Mesendoderm (in vitro differentiated cells): ENCODE results near the gene MMP21. TPM values are rescaled to one million over a fixed set of nuclear protein-coding genes. Genes with fewer than 3 reads are reported as not detected.
A peak's percentile ranks its signal among the peaks of the same experiment; 100 is the strongest.

Experiments used
- DNase-seq: peaks from one replicate; pipeline ENCODE4 v3.0.0; 2013
- H2AK5ac ChIP-seq: 2 replicates; pipeline ENCODE4 v1.6.1; 2013; ENCODE audit warnings: low read length, inconsistent platforms
- H2BK120ac ChIP-seq: 2 replicates; pipeline ENCODE4 v1.6.1; 2013; ENCODE audit warnings: low read depth, mild to moderate bottlenecking, low read length, moderate library complexity, mixed read lengths
- H2BK15ac ChIP-seq: replicated peaks from 2 replicates; pipeline ENCODE4 v1.6.1; 2013; ENCODE audit warnings: low read depth, mild to moderate bottlenecking, moderate library complexity
- H2BK5ac ChIP-seq: 2 replicates; pipeline ENCODE4 v1.6.1; 2013; ENCODE audit warnings: low read length, inconsistent platforms
- H3K18ac ChIP-seq: 2 replicates; pipeline ENCODE4 v1.6.1; 2013; ENCODE audit warnings: mild to moderate bottlenecking, low read length, mixed read lengths
- H3K23ac ChIP-seq: one replicate; pipeline ENCODE4 v1.6.1; 2013; ENCODE audit warnings: low read length
- H3K27ac ChIP-seq: 2 replicates; pipeline ENCODE4 v1.5.1; 2013; ENCODE audit warnings: low read depth, mild to moderate bottlenecking, inconsistent platforms, low read length, moderate library complexity
- H3K27me3 ChIP-seq: 2 replicates; pipeline ENCODE4 v1.6.1; 2013; ENCODE audit warnings: low read length, control low read depth, mild to moderate bottlenecking, inconsistent platforms; ENCODE audit not compliant: insufficient read depth, poor library complexity
- H3K36me3 ChIP-seq: 2 replicates; pipeline ENCODE4 v1.6.1; 2013; ENCODE audit warnings: low read length, inconsistent platforms; ENCODE audit not compliant: control insufficient read depth, insufficient read depth
- H3K4ac ChIP-seq: one replicate; pipeline ENCODE4 v1.6.1; 2013; ENCODE audit warnings: low read depth, mild to moderate bottlenecking, low read length, moderate library complexity
- H3K4me1 ChIP-seq: 2 replicates; pipeline ENCODE4 v1.6.1; 2013; ENCODE audit warnings: low read depth, low read length, inconsistent platforms; ENCODE audit not compliant: control insufficient read depth
- H3K4me2 ChIP-seq: 2 replicates; pipeline ENCODE4 v1.6.1; 2013; ENCODE audit warnings: low read length
- H3K4me3 ChIP-seq: 2 replicates; pipeline ENCODE4 v1.5.1; 2013; ENCODE audit warnings: mild to moderate bottlenecking, low read length
- H3K56ac ChIP-seq: one replicate; pipeline ENCODE4 v1.6.1; 2013; ENCODE audit warnings: low read length
- H3K79me1 ChIP-seq: 2 replicates; pipeline ENCODE4 v1.6.1; 2013; ENCODE audit warnings: low read length, inconsistent platforms
- H3K79me2 ChIP-seq: 2 replicates; pipeline ENCODE4 v1.6.1; 2013; ENCODE audit warnings: mild to moderate bottlenecking, low read length; ENCODE audit not compliant: control insufficient read depth, insufficient read depth
- H3K9ac ChIP-seq: 2 replicates; pipeline ENCODE4 v1.6.1; 2013; ENCODE audit warnings: low read length, inconsistent platforms
- H4K5ac ChIP-seq: one replicate; pipeline ENCODE4 v1.6.1; 2013; ENCODE audit warnings: low read length
- H4K8ac ChIP-seq: one replicate; pipeline ENCODE4 v1.6.1; 2013; ENCODE audit warnings: low read depth, mild to moderate bottlenecking, control low read depth, low read length, moderate library complexity
- WGBS: extraction: QIAGEN DNeasy Blood & Tissue Kit; methylation state at CpG from one replicate; pipeline ENCODE4 v1.1.7; 2013; ENCODE audit warnings: low lambda C conversion rate, missing lambda C conversion rate; ENCODE audit not compliant: insufficient coverage; ENCODE audit errors: extremely low coverage; 5-methylcytosine and 5-hydroxymethylcytosine counted together
- polyA plus RNA-seq, 2 experiments: library from polyadenylated mRNA; stranded (reverse); fragments of 200-250 nt; gene quantifications; one replicate each; pipeline ENCODE4 v1.2.3, GENCODE V29; 2013

MMP21 gene
- polyA plus RNA-seq (2013, experiment 1 of 2) = not detected
- polyA plus RNA-seq (2013, experiment 2 of 2) = not detected

- no peaks in the 10 kb centered on the region for H3K4me1 ChIP-seq
- no peak within 1 kb of the TSS for H3K4ac ChIP-seq
- H3K9ac ChIP-seq = no peak within 1 kb of the TSS
- no peaks in the 10 kb centered on the region for H3K79me1 ChIP-seq
- no peak within 1 kb of the TSS for H4K8ac ChIP-seq
- no peak within 1 kb of the TSS for H4K5ac ChIP-seq
- no peak within 1 kb of the TSS for H3K4me2 ChIP-seq
- no peak within 1 kb of the TSS for H3K23ac ChIP-seq
- no peak within 1 kb of the TSS for H3K56ac ChIP-seq
- H2BK15ac ChIP-seq = no peak within 1 kb of the TSS
- no peak within 1 kb of the TSS for H3K18ac ChIP-seq
- H3K4me3 ChIP-seq = no peak within 1 kb of the TSS
- H3K27me3 ChIP-seq = no peaks in the 10 kb centered on the region
- H3K27ac ChIP-seq = no peak within 1 kb of the TSS
- no CpG with 5 or more reads among the region's 26 CpGs for WGBS
- no peak for DNase-seq
- H3K36me3 ChIP-seq = no peaks in the 10 kb centered on the region
- H2BK5ac ChIP-seq = no peak within 1 kb of the TSS
- no peak within 1 kb of the TSS for H2AK5ac ChIP-seq
- no peaks in the 10 kb centered on the region for H3K79me2 ChIP-seq
- H2BK120ac ChIP-seq = no peak within 1 kb of the TSS
Measured at GRCh38 chr10:125775491-125776106, at the start of gene MMP21. Gene MMP21 (minus strand): TSS chr10:125775821. CDS start chr10:125775821, 0 bp downstream.

- no peak overlapping the region for H3K18ac ChIP-seq
- H3K79me2 ChIP-seq = peaks cover 35% of the 10 kb centered on the region
- H3K27ac ChIP-seq = no peak overlapping the region
- peaks cover 7% of the 10 kb centered on the region for H3K36me3 ChIP-seq
- H3K9ac ChIP-seq = peak overlapping the region; percentile 94
- peaks cover 6% of the 10 kb centered on the region for H3K4me1 ChIP-seq
- H3K4me2 ChIP-seq = peak overlapping the region; percentile 17
- peaks cover 18% of the 10 kb centered on the region for H3K79me1 ChIP-seq
- no peak overlapping the region for H3K4ac ChIP-seq
- peak overlapping the region; percentile 35 for H3K23ac ChIP-seq
- no peak overlapping the region for H2BK5ac ChIP-seq
- H3K56ac ChIP-seq = peak overlapping the region; percentile 72
- no peaks in the 10 kb centered on the region for H3K27me3 ChIP-seq
- peak overlapping the region; percentile 97 for H3K4me3 ChIP-seq
- no peak overlapping the region for H4K8ac ChIP-seq
- no peak overlapping the region for H2BK15ac ChIP-seq
- H2AK5ac ChIP-seq = no peak overlapping the region
- H4K5ac ChIP-seq = no peak overlapping the region
- no peak overlapping the region for H2BK120ac ChIP-seq
- DNase-seq = peak; percentile 36
- WGBS = no CpG with 5 or more reads among the region's 1 CpG
Measured at GRCh38 chr10:125824736-125825135, 49.1 kb upstream of the MMP21 start.

GRCh38 chr10:125823663-125824251 lies 48.1 kb upstream of the MMP21 start:
- Histone ChIP-seq H3K36me3 (peaks cover 7% of the 10 kb centered on the region), H3K79me2 (peaks cover 35% of the 10 kb centered on the region), H3K4me3 (peak overlapping the region; percentile 97), H2BK5ac (no peak overlapping the region), H3K23ac (no peak overlapping the region), H3K4me1 (peaks cover 6% of the 10 kb centered on the region), H2BK120ac (no peak overlapping the region), H3K4ac (peak overlapping the region; percentile 76), H3K18ac (no peak overlapping the region), H2BK15ac (no peak overlapping the region), H4K8ac (no peak overlapping the region), H3K56ac (peak overlapping the region; percentile 98), H3K79me1 (peaks cover 18% of the 10 kb centered on the region), H3K9ac (peak overlapping the region; percentile 94), H2AK5ac (no peak overlapping the region), H3K4me2 (peak overlapping the region; percentile 17), H3K27me3 (no peaks in the 10 kb centered on the region), H4K5ac (no peak overlapping the region), H3K27ac (no peak overlapping the region)
- no CpG with 5 or more reads among the region's 20 CpGs for WGBS
- DNase-seq = no peak

- peak; percentile 91 for DNase-seq
- H3K79me1 ChIP-seq = peaks cover 14% of the 10 kb centered on the region
- H3K79me2 ChIP-seq = peaks cover 33% of the 10 kb centered on the region
- peak within 1 kb of the TSS; percentile 28 for H4K8ac ChIP-seq
- peak within 1 kb of the TSS; percentile 90 for H3K18ac ChIP-seq
- H3K27me3 ChIP-seq = no peaks in the 10 kb centered on the region
- H4K5ac ChIP-seq = peak within 1 kb of the TSS; percentile 59
- peak within 1 kb of the TSS; percentile 79 for H3K4me2 ChIP-seq
- H3K36me3 ChIP-seq = peaks cover 2% of the 10 kb centered on the region
- peak within 1 kb of the TSS; percentile 10 for H2BK120ac ChIP-seq
- H2BK15ac ChIP-seq = no peak within 1 kb of the TSS
- no peak within 1 kb of the TSS for H2AK5ac ChIP-seq
- peaks cover 6% of the 10 kb centered on the region for H3K4me1 ChIP-seq
- H3K4ac ChIP-seq = peak within 1 kb of the TSS; percentile 89
- H3K9ac ChIP-seq = peak within 1 kb of the TSS; percentile 94
- no CpG with 5 or more reads among the region's 74 CpGs for WGBS
- peak within 1 kb of the TSS; percentile 98 for H3K56ac ChIP-seq
- no peak within 1 kb of the TSS for H3K27ac ChIP-seq
- peak within 1 kb of the TSS; percentile 35 for H3K23ac ChIP-seq
- peak within 1 kb of the TSS; percentile 99 for H2BK5ac ChIP-seq
- H3K4me3 ChIP-seq = peak within 1 kb of the TSS; percentile 97
Measured at GRCh38 chr10:125822878-125823662, 47.4 kb upstream of the MMP21 start, which contains the start of the genes BCCIP and UROS. Gene BCCIP (plus strand): TSS chr10:125823546. CDS start chr10:125823558, 12 bp downstream. Gene UROS (minus strand): TSS chr10:125823258. CDS start chr10:125816499, 6,759 bp downstream.

- Histone ChIP-seq H3K79me1 (peaks cover 9% of the 10 kb centered on the region), H3K79me2 (peaks cover 25% of the 10 kb centered on the region), H3K23ac (no peak overlapping the region), H3K36me3 (no peaks in the 10 kb centered on the region), H4K8ac (no peak overlapping the region), H3K27ac (no peak overlapping the region), H4K5ac (no peak overlapping the region), H3K9ac (no peak overlapping the region), H3K4me2 (no peak overlapping the region), H3K27me3 (no peaks in the 10 kb centered on the region), H3K18ac (no peak overlapping the region), H2BK5ac (no peak overlapping the region), H3K4me1 (peaks cover 6% of the 10 kb centered on the region), H3K4me3 (no peak overlapping the region), H3K4ac (no peak overlapping the region), H2AK5ac (no peak overlapping the region), H3K56ac (no peak overlapping the region), H2BK15ac (no peak overlapping the region), H2BK120ac (no peak overlapping the region)
- no peak for DNase-seq
- WGBS = no CpG with 5 or more reads among the region's 1 CpG
Measured at GRCh38 chr10:125820701-125821100, 45.1 kb upstream of the MMP21 start.
